CD4-positive, alpha-beta T cell treated with Interleukin-15 for 4 hours (primary cell): ENCODE data around the gene JAKMIP2.

ENCODE experiments used
- DNase-seq: peaks from one replicate; pipeline ENCODE4 v3.0.0-alpha.2; 2020; ENCODE audit warnings: low spot score

JAKMIP2 gene

DNA sequence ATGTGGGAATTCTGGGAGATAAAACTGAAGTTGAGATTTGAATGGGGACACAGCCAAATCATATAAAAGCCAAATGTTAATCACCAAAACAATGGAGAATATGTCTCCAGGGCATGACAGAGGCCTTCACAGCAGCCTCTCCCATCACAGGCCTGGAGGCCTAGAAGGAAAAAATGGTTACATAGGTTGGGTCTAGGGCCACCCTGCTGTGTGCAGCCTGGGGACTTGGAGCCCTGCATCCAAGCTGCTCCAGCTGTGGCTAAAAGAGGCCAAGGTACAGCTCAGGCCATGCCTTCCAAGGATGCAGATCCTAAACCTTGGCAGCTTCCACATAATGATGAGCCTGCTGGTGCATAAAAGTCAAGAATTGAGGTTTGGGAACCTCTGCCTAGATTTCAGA lies 85.1 kb downstream of the JAKMIP2 start:
- no peak for DNase-seq

DNA sequence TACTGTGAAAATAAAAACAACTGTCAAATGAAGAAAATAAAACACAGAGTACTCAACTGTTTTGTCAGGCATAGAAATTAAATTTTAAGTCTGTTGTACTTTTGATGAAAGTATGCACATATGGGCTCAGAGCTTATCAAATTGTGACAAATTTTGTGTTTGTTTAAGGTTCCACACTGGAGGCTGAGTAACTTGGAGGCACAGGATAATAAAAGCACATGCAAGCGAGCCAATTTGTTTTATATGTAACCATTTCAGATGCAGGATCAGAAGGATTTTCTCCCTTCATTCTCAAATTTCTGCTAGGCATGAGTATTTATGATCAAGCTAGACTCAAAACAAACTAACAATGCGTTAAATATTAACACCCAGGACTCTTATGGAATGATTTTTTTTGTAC lies 87.8 kb downstream of the JAKMIP2 start:
- DNase-seq, result no peak

- no peak for DNase-seq
Observed at GRCh38 chr5:147693233-147693632, 89.3 kb downstream of the JAKMIP2 start.

DNA sequence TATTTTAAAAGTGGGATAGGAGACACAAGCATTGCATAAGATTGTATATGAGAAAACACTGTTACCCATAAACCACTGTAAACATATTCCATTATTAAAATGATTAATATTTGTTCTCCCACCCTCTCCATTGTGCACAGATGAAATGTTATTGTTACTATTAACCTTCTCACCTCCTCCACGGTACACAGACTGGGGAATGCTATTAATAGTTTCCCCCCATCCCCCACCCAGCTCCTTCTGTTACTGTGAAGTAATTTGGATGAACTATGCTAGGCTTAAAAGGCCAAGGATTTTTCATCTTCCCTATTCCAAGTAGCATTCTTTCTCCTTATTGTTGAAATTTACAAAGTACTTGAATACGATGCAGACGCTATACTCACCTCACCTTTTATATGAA lies 91.4 kb downstream of the JAKMIP2 start:
- DNase-seq, result no peak

- no peak for DNase-seq
Observed at GRCh38 chr5:147690595-147690994, 91.9 kb downstream of the JAKMIP2 start.

GRCh38 chr5:147689426-147689825 lies 93.1 kb downstream of the JAKMIP2 start:
- no peak for DNase-seq

GRCh38 chr5:147688656-147689356 lies 93.7 kb downstream of the JAKMIP2 start:
- DNase-seq, result no peak

DNA sequence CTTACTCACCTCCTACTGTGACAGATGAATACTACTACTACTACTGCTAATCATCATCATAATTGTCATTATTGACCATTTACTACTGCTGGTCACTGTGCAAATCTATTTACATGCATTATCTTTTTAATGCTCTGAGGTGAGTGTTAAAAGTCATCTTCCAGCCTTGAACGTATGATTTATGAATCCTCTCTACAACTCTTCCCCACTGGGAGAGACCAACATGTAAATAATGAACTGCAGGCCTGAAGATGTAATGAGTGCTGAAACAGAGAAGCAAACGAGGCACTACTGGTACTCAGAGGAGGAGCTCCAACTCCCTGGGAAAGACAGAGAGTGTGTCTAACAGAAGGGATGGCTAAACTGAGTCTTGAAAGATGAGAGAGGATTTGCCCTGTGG lies 95.4 kb downstream of the JAKMIP2 start:
- no peak for DNase-seq

DNA sequence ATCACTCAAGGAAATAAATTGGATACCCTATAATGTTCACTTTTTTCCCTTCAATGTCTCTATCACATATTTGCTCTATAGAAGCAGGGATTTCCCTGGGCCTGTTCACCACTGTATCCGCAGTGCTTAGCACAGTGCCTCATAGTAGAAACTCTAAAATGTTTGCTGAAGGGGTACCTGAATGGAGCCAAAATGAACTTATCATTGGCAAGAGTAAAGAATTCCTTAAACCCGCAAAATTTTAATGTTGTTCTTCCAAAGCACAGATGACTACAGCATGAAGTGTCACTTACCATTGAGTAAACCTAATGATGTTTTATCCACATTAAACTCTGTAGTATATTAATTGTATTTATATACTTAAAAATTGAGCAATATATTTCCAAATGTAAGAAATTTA lies 96.1 kb downstream of the JAKMIP2 start:
- no peak for DNase-seq

DNA sequence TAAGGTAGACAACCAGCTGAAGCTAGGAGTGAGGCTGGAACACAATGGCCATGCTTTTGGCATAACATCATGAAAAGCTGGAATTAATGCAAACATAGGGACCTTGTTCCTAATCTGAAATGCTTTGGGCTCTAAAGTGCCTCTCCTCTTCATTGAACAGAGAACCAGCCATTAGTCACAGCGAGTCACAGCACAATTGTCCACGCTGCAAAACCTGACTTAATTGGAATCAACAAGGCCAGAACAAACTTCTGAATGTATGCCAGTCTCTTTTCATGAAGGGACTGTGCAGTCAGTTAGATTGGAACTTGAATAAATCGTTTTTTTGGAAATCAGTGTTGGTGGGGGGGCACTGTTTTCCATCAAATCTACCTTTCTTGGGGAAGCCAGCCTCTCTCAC lies 96.5 kb downstream of the JAKMIP2 start:
- DNase-seq, result no peak

GRCh38 chr5:147675168-147675567 lies 107.4 kb downstream of the JAKMIP2 start:
- no peak for DNase-seq

DNA sequence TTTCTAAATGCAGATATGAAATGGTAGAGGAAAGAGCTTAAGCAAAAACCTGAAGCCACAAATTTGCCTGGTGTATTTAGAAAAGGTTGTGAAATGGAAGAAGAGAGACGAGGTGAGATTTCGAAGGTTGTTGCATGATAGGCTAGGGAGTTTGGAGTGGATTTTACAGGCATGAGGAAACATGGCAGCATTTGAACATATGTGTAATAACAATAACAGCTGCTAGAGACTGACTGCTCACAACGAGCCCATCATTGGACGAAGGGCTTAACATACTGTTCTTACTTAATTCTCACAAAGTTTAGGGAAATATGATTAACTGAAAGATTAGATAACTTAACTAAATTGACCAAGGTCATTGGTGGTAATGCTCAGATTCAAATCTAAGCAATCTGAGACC lies 108.1 kb downstream of the JAKMIP2 start:
- no peak for DNase-seq

DNA sequence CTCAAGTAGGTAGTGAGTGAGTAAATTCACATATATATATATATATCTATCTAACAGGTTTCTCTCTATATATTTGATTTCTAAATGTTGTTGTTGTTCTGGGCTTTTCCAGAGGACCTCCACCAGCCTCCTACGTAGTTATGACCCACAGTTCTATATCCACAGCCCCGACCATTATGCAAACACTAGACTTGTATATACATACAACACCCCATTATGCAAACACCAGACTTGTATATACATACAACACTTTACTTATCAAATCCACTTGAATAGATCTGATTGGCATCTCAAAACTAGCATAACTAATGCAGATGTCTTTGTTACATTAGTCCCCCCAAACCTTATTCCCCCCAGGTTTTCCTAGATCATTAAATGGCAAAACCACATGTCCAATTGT lies 108.7 kb downstream of the JAKMIP2 start:
- DNase-seq, result no peak

DNA sequence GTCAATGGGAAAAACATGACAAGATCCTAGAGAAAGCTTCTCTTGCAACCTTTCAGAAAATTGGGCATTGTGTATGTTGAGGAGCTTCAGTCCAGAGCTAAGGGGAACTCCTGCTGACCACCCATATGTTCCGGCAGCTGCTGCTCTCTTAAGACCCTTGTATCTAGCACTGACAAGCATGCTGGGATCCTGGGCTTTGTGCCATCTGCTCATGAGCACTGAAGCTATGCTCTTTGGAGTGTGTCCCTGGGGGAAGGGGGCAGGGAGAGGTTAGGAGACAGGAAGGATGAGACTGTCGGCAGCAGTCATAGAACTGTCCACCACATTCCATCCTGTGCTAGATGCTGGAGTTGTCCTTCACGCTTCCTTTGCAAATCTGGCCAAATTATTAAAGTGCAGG lies 109.3 kb downstream of the JAKMIP2 start:
- no peak for DNase-seq

- no peak for DNase-seq
Observed at GRCh38 chr5:147671365-147671764, 111.2 kb downstream of the JAKMIP2 start.

DNA sequence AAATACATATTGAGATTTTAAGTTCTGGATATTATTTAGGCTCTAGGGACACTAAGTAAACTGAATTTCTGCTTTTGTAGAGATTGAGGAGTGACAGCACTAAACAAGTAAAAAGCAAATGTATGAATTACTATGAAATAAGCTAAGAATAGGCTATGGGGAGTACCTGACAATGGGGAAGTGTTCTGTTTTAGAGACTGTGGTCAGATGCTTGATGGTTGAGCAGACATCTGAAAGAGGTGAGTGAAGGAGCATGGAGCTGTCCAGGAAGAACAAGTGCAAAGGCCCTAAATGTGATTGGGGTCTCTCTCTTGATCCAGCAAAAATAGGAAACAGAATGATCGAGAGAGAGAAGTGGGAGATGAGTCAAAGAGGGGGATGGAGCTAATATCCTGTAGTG lies 111.7 kb downstream of the JAKMIP2 start:
- no peak for DNase-seq

GRCh38 chr5:147669169-147669869 lies 113.2 kb downstream of the JAKMIP2 start:
- no peak for DNase-seq

DNA sequence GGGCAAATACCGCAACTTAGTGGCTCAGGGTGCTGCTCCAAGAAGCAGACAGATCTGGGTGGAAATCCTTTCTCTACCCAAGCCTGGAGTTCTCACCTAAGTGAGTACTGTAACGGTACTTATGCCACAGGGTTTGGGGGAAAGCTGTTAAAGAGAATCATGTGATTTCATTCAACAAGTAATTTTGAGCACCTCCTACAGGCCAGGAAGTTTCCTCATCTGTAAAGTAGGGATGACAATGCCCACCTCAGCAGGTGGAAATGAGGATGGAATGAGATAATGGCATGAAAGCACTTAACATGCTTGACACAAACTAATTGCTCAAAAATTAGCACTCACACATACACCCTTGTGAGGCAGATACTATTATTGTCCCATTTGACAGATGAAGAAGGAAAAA lies 114.1 kb downstream of the JAKMIP2 start:
- DNase-seq, result no peak

DNA sequence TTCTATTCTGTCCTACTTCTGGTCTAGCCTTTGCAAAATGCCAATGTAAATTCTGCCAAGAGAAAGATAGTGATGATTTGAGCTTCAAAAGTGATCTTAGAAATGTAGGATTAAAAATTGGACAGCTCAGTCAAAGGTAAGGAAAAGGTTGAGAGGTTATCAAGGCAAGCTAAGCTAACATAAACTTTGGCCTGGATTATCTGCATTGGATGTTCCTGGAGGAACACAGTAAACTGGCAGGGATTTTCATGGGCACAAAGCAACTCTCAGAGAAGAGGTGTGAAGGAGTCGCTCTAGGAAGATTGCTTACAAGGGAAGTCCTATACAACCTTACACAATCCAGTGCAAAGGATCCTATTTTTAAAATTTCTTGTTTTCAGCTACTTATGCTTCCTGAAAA lies 115.2 kb downstream of the JAKMIP2 start:
- no peak for DNase-seq

DNA sequence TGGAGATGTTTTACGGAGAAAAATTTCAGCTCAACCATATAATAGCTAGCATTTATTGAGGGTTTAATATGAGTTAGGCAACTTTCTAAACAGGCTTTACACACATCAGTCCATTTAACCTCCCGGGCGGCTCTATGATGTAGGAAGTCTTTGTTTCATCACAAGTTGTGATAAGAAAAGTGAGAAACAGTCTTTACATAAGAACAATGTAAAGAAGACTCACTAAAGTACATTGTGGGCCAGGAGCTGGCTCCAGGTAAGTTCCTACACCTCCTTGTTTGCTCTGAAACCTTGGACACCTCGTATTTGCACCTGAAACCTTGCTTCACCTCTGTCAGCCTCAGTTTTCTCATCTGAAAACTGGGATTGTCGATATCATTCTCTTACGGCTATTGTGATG lies 116.1 kb downstream of the JAKMIP2 start:
- no peak for DNase-seq

DNA sequence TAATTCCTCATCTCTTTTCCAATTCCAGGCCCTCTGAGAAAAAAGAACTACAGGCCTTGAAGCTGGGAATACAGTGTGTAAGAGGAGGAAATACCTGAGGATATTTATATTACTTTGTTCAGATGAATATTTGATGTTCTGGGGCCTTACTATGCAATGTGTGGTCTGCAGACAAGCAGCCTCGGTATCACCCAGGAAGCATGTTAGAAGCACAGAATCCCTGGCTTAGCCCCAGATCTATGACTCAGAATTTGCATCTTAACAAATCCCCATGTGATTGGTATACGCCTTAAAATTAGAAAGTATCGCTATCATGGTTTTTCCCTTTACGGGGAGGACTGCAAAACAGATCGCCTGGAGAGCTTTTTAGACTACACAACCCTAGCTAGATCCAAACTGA lies 121.0 kb downstream of the JAKMIP2 start:
- no peak for DNase-seq

GRCh38 chr5:147659166-147659929 lies 123.2 kb downstream of the JAKMIP2 start:
- no peak for DNase-seq

- DNase-seq, result no peak
Observed at GRCh38 chr5:147658293-147658932, 124.1 kb downstream of the JAKMIP2 start.
